ENCODE measurements around the gene PTPRG. TPM values are rescaled to one million over a fixed set of nuclear protein-coding genes. Genes with fewer than 3 reads are reported as not detected.

PTPRG gene
- total and polyA plus RNA-seq, 2 experiments from 2014 or later: 15.2 to 45.7 TPM

DNA sequence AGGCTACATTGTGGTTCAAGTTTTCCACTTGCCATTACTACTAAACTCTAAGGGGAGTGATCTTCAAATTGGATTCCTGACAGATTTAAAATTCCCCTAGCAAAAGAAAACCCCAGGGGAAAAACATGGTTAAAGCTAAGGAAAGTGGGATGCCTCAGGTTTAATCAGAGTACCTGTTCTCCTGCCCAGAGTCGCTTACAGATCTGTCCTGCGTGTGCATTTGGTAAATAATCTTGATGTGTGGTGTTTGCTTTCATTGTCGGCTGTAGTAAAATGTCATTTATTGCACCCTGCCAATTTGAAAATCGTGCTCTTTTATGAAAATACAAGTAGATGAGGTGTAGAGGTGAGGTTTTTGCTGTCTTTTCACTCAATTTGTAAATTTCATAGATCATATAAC is 323.4 kb downstream of the PTPRG start:
- H3K4me1 ChIP-seq (ENCODE audit: low read depth): no peaks in the 10 kb centered on the region
- DNase-seq (ENCODE audit: low read depth in 1 of 2, low spot score in 1 of 2): no peak
- no peaks in the 10 kb centered on the region for H3K36me3 ChIP-seq
- no peak overlapping the region for H3K27ac ChIP-seq
- TF ChIP-seq, protein P1, sequence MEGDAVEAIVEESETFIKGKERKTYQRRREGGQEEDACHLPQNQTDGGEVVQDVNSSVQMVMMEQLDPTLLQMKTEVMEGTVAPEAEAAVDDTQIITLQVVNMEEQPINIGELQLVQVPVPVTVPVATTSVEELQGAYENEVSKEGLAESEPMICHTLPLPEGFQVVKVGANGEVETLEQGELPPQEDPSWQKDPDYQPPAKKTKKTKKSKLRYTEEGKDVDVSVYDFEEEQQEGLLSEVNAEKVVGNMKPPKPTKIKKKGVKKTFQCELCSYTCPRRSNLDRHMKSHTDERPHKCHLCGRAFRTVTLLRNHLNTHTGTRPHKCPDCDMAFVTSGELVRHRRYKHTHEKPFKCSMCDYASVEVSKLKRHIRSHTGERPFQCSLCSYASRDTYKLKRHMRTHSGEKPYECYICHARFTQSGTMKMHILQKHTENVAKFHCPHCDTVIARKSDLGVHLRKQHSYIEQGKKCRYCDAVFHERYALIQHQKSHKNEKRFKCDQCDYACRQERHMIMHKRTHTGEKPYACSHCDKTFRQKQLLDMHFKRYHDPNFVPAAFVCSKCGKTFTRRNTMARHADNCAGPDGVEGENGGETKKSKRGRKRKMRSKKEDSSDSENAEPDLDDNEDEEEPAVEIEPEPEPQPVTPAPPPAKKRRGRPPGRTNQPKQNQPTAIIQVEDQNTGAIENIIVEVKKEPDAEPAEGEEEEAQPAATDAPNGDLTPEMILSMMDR (IDR thresholded peaks at IDR 0.05; ENCODE audit: low read depth, low read length): no peak
- no peaks in the 10 kb centered on the region for H3K9me3 ChIP-seq (ENCODE audit: low read depth)
- H3K27me3 ChIP-seq: no peaks in the 10 kb centered on the region
- no peak overlapping the region for H3K4me3 ChIP-seq

DNA sequence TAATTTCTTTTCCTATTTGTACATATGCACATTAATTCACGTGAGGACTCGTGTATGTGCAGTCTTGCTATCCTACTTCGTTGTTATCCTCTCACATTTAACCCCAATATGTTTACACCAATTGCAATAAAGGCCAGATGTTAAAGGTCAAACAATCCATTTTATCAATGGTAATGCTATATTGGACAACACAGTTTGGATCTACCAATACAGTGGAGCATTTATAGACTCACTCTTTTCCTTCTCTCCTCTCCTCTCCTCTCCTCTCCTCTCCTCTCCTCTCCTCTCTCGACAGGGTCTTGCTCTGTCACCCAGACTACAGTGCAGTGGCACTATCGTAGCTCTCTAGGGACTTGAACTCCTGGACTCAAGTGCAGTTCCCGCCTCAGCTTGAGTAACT is 324.0 kb downstream of the PTPRG start:
- peaks cover 1% of the 10 kb centered on the region for H3K4me1 ChIP-seq (ENCODE audit: low read depth)
- no peak overlapping the region for H3K4me3 ChIP-seq
- no peak overlapping the region for H3K27ac ChIP-seq
- H3K36me3 ChIP-seq: no peaks in the 10 kb centered on the region
- TF ChIP-seq, protein P1 (IDR thresholded peaks at IDR 0.05; ENCODE audit: low read depth, low read length): no peak
- DNase-seq (ENCODE audit: low read depth in 1 of 2, low spot score in 1 of 2): no peak
- no peaks in the 10 kb centered on the region for H3K9me3 ChIP-seq (ENCODE audit: low read depth)
- H3K27me3 ChIP-seq: no peaks in the 10 kb centered on the region

DNA sequence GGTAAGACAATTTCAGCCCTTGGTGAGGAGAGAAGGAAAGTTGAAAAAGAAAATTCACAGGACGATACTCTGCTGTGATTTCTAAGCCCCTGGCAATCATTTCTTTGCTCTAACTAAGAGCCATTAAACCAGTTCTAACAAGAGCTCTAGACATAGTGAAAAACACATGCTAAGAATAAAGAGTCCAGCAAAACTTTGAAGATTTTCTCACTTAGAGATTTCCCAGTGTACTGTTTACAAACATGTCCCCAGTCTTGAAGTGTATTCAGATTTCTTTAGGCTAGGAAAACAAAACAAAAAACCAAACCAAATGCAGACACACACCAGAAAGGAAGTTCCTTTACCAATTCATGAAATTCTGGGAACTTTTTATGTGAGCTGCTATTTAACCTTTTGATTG is 325.8 kb downstream of the PTPRG start:
- Histone ChIP-seq H3K27me3 (no peaks in the 10 kb centered on the region), H3K4me1 (ENCODE audit: low read depth) (peaks cover 5% of the 10 kb centered on the region), H3K27ac (no peak overlapping the region), H3K4me3 (no peak overlapping the region), H3K36me3 (no peaks in the 10 kb centered on the region), H3K9me3 (ENCODE audit: low read depth) (no peaks in the 10 kb centered on the region)
- TF ChIP-seq, protein P1 (IDR thresholded peaks at IDR 0.05; ENCODE audit: low read depth, low read length): no peak
- DNase-seq (ENCODE audit: low read depth in 1 of 2, low spot score in 1 of 2): no peak

DNA sequence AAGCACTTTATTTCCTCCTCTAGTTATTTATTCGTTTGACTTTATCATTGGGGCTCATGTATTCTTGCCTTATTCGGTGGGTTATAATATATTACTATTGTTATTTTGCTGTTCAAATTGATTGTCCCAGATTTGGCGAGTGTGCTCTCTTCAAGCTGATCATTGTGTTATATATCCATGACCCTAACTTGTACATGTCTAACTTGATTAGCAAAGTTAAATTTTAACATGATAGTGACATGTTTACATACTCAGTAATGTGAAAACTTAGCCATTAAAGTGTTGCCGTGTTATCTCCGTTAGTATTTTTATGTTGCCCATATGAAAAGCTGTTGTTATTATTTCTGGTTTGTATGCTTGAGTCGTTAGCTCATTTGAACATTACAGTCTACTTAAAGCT is 327.9 kb downstream of the PTPRG start:
- Histone ChIP-seq H3K36me3 (no peaks in the 10 kb centered on the region), H3K4me3 (no peak overlapping the region), H3K9me3 (ENCODE audit: low read depth) (no peaks in the 10 kb centered on the region), H3K27me3 (no peaks in the 10 kb centered on the region), H3K27ac (no peak overlapping the region), H3K4me1 (ENCODE audit: low read depth) (peaks cover 18% of the 10 kb centered on the region)
- no peak for DNase-seq (ENCODE audit: low read depth in 1 of 2, low spot score in 1 of 2)
- TF ChIP-seq, protein P1 (IDR thresholded peaks at IDR 0.05; ENCODE audit: low read depth, low read length): no peak

DNA sequence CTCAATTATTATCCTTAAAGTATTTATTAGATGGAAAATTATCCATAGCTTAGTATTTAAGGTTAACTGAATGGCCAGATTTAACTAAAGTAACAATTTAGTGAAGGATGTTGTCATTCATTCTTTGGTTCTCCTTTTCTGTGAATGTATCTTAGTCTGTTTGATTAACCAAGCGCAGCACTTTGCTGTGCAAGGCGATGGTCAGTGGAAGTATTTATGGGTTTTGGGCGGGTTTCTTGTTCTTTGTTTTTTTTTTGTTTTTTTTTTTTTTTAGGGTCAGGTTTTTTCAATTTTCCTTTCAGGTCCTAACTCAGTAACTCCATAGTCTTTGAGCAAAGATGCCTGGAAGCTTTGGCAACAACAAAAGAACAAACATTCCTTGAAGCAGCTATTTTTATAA is 328.8 kb downstream of the PTPRG start:
- peaks cover 27% of the 10 kb centered on the region for H3K4me1 ChIP-seq (ENCODE audit: low read depth)

More for the DNA sequence above, 328.8 kb downstream of the PTPRG start:
- Histone ChIP-seq H3K36me3 (no peaks in the 10 kb centered on the region), H3K4me3 (no peak overlapping the region), H3K9me3 (ENCODE audit: low read depth) (no peaks in the 10 kb centered on the region), H3K27ac (no peak overlapping the region), H3K27me3 (no peaks in the 10 kb centered on the region)
- TF ChIP-seq, protein P1 (IDR thresholded peaks at IDR 0.05; ENCODE audit: low read depth, low read length): no peak
- DNase-seq (ENCODE audit: low read depth in 1 of 2, low spot score in 1 of 2): no peak
